Keratinocyte (primary cell): ENCODE data around the gene NCOR1. TPM values are rescaled to one million over a fixed set of nuclear protein-coding genes. Genes with fewer than 3 reads are reported as not detected.

Experiments
- DNase-seq: peaks from one replicate; pipeline ENCODE4 v3.0.0-alpha.2; 2011; ENCODE audit warnings: low read depth, missing footprints, low spot score
- FAIRE-seq: peaks from 2 replicates; lab custom pipeline; 2011; peaks lifted over from hg19 to GRCh38; lab: Jason Lieb, UNC
- H2AFZ ChIP-seq: 2 replicates; pipeline ENCODE4 v1.6.0; 2012; ENCODE audit warnings: low read length, control low read depth, inconsistent platforms; ENCODE audit not compliant: control insufficient read depth
- H3K27ac ChIP-seq: 2 replicates; pipeline ENCODE4 v1.5.1; 2011; ENCODE audit warnings: low read length; ENCODE audit not compliant: control insufficient read depth, insufficient read depth
- H3K27me3 ChIP-seq: 3 replicates; pipeline ENCODE4 v1.6.0; 2011; ENCODE audit warnings: low read length; ENCODE audit not compliant: control insufficient read depth, insufficient read depth; ENCODE audit errors: extremely low read depth
- H3K36me3 ChIP-seq, 2 experiments: 2 replicates in 1 of 2; 3 replicates in 1 of 2; pipeline ENCODE4 v1.5.1; 2011; ENCODE audit warnings: low read length in 2 of 2, mild to moderate bottlenecking in 1 of 2; ENCODE audit not compliant: control insufficient read depth in 2 of 2, insufficient read depth in 2 of 2; ENCODE audit errors: extremely low read depth in 1 of 2
- H3K4me1 ChIP-seq: 3 replicates; pipeline ENCODE4 v1.5.1; 2011; ENCODE audit warnings: low read length; ENCODE audit not compliant: control insufficient read depth, insufficient read depth; ENCODE audit errors: extremely low read depth
- H3K4me2 ChIP-seq: 3 replicates; pipeline ENCODE4 v1.6.0; 2011; ENCODE audit warnings: low read depth, low read length; ENCODE audit not compliant: control insufficient read depth, insufficient read depth; ENCODE audit errors: extremely low read depth
- H3K4me3 ChIP-seq, 3 experiments: fragments of 200-600 bp in 1 of 3; sonication (generic) in 1 of 3; 2 replicates in 2 of 3; 3 replicates in 1 of 3; pipeline ENCODE4 v1.5.1; 2011 to 2016; ENCODE audit warnings: low read length in 3 of 3, mild to moderate bottlenecking in 3 of 3, control low read depth in 2 of 3, inconsistent platforms in 1 of 3, low read depth in 1 of 3, mixed read lengths in 1 of 3, mixed run types in 1 of 3, moderate library complexity in 1 of 3; ENCODE audit not compliant: control insufficient read depth in 2 of 3, insufficient read depth in 2 of 3; ENCODE audit errors: extremely low read depth in 1 of 3
- H3K79me2 ChIP-seq: 2 replicates; pipeline ENCODE4 v1.6.0; 2012; ENCODE audit warnings: low read length; ENCODE audit not compliant: control insufficient read depth, insufficient read depth
- H3K9ac ChIP-seq: 3 replicates; pipeline ENCODE4 v1.6.0; 2011; ENCODE audit warnings: low read length; ENCODE audit not compliant: control insufficient read depth, insufficient read depth; ENCODE audit errors: extremely low read depth
- H3K9me1 ChIP-seq: 3 replicates; pipeline ENCODE4 v1.6.0; 2011; ENCODE audit warnings: low read length; ENCODE audit not compliant: control insufficient read depth, insufficient read depth; ENCODE audit errors: extremely low read depth
- H3K9me3 ChIP-seq: 2 replicates; pipeline ENCODE4 v1.5.1; 2012; ENCODE audit warnings: low read depth, low read length; ENCODE audit not compliant: control insufficient read depth
- H4K20me1 ChIP-seq: 3 replicates; pipeline ENCODE4 v1.6.0; 2011; ENCODE audit warnings: low read length; ENCODE audit not compliant: control insufficient read depth, insufficient read depth; ENCODE audit errors: extremely low read depth
- CTCF ChIP-seq, 3 experiments: IDR thresholded peaks in 1 of 3; conservative IDR thresholded peaks in 1 of 3; optimal IDR thresholded peaks in 1 of 3; 2 replicates in 2 of 3; 3 replicates in 1 of 3; pipeline versions ENCODE3 to v1.5.1; 2011; ENCODE audit warnings: low read length in 3 of 3, mild to moderate bottlenecking in 3 of 3, moderate library complexity in 2 of 3, control low read depth in 1 of 3, inconsistent platforms in 1 of 3; ENCODE audit not compliant: insufficient read depth in 2 of 3; ENCODE audit errors: extremely low read depth in 1 of 3
- EZH2 ChIP-seq: IDR thresholded peaks from one replicate; pipeline ENCODE4 v1.6.1; 2012; ENCODE audit warnings: inconsistent platforms, mild to moderate bottlenecking, low read length, moderate library complexity
- dilution Hi-C: fragments of 300-500 bp; cut with MboI; formaldehyde crosslinking; loops from one replicate; pipeline ENCODE4 v1.7.0; 2020; ENCODE audit warnings: low sequenced_read_pairs; ENCODE audit not compliant: extremely low pct_ligation_motif_present
- polyA plus RNA-seq, 5 experiments: library from polyadenylated mRNA; depleted of rRNA in 3 of 5; stranded (reverse) in 3 of 5; stranded (forward) in 1 of 5; unstranded in 1 of 5; fragments of >200 nt; gene quantifications; 1 replicate in 1 of 5; 2 replicates in 3 of 5; 3 replicates in 1 of 5; pipeline versions ENCODE4 v1.2.1 to v1.2.3, GENCODE V29; 2011 to 2012; ENCODE audit warnings: missing spikeins in 2 of 5, low read depth in 1 of 5, low replicate concordance in 1 of 5

Gene NCOR1
- polyA plus RNA-seq, 1 donor (not counting 4 experiments of a cell fraction or from before 2014, with no cell fraction given), result 59.8 TPM

- no peak overlapping the region for H3K4me2 ChIP-seq
- no peak overlapping the region for H2AFZ ChIP-seq
- H3K27me3 ChIP-seq, result no peaks in the 10 kb centered on the region
- H3K27ac ChIP-seq, result no peak overlapping the region
- no peaks in the 10 kb centered on the region for H4K20me1 ChIP-seq
- H3K36me3 ChIP-seq, result peaks cover 4 to 6% of the 10 kb centered on the region in 2 experiments
- no peak for FAIRE-seq
- H3K9ac ChIP-seq, result no peak overlapping the region
- H3K9me3 ChIP-seq, result no peaks in the 10 kb centered on the region
- dilution Hi-C loops, result no loop called here
- no peaks in the 10 kb centered on the region for H3K9me1 ChIP-seq
- H3K4me3 ChIP-seq, result no peak overlapping the region
- H3K79me2 ChIP-seq, result peaks cover 5% of the 10 kb centered on the region
- no peak for DNase-seq
- no peak for TF ChIP-seq CTCF (optimal IDR thresholded peaks at IDR 0.05 in 1 of 3, IDR thresholded peaks at IDR 0.05 in 1 of 3, conservative IDR thresholded peaks at IDR 0.05 in 1 of 3; ENCODE audit: extremely low read depth in 1 of 3, insufficient read depth in 2 of 3, low read length in 3 of 3)
- no peak for TF ChIP-seq EZH2
- H3K4me1 ChIP-seq, result no peaks in the 10 kb centered on the region
Measured at GRCh38 chr17:16108386-16108785, 106.9 kb downstream of the NCOR1 start.

DNA sequence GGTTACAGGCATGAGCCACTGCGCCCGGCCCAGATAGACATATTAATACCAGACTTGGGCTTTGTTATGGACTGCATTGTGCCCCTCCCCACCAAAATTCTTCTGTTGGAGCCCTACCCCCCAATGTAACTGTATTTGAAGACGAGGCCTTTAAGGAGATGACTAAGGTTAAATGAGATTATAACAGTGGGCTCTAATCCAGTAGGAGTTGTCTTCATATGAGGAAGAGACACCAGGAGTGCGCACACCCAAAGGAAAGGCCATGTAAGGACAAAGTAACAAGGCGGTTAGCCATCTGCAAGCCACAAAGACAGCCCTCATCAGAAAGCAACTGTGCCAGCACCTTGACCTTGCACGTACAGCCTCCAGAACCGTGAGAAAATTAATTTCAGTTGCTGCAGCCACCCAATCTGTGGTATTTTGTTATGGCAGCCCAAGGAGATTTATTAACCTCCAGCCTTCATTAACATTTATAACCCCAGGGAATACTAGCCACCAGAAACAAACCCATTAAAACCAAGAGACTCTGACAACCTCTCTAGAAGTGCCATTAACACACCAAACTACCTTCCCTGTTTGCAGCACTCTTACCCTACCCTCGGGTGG, 108.1 kb downstream of the NCOR1 start:
- Histone ChIP-seq H3K27me3 (no peaks in the 10 kb centered on the region), H3K9me3 (no peaks in the 10 kb centered on the region), H3K9me1 (no peaks in the 10 kb centered on the region), H3K4me2 (no peak overlapping the region), H2AFZ (no peak overlapping the region), H3K9ac (no peak overlapping the region), H3K36me3 (peaks cover 4 to 6% of the 10 kb centered on the region in 2 experiments), H4K20me1 (no peaks in the 10 kb centered on the region), H3K79me2 (peaks cover 5% of the 10 kb centered on the region), H3K27ac (no peak overlapping the region), H3K4me1 (no peaks in the 10 kb centered on the region), H3K4me3 (no peak overlapping the region)
- no peak for FAIRE-seq
- dilution Hi-C loops, result no loop called here
- DNase-seq, result no peak
- TF ChIP-seq CTCF (optimal IDR thresholded peaks at IDR 0.05 in 1 of 3, IDR thresholded peaks at IDR 0.05 in 1 of 3, conservative IDR thresholded peaks at IDR 0.05 in 1 of 3; ENCODE audit: extremely low read depth in 1 of 3, insufficient read depth in 2 of 3, low read length in 3 of 3) (no peak), EZH2 (no peak)
